Sigmoid colon (tissue), 7 donors: ENCODE results near the gene P2RY14. TPM values are rescaled to one million over a fixed set of nuclear protein-coding genes. Genes with fewer than 3 reads are reported as not detected.
A peak's percentile ranks its signal among the peaks of the same experiment; 100 is the strongest.

Source experiments
- DNase-seq: peaks from one replicate; pipeline ENCODE4 v3.0.0-alpha.2; 2019
- H3K27ac ChIP-seq, 4 donors: fragments of 200-600 bp; sonication (generic); one replicate each; pipeline ENCODE4 v1.5.1; 2016 to 2019; ENCODE audit warnings: mild to moderate bottlenecking in 1 of 4
- H3K27me3 ChIP-seq, 3 donors: fragments of 200-600 bp; sonication (generic); one replicate each; pipeline ENCODE4 v1.5.1; 2019; ENCODE audit warnings: mild to moderate bottlenecking in 1 of 3
- H3K36me3 ChIP-seq, 4 donors: fragments of 200-600 bp; sonication (generic); one replicate each; pipeline ENCODE4 v1.5.1; 2016 to 2019
- H3K4me1 ChIP-seq, 4 donors: fragments of 200-600 bp; sonication (generic); one replicate each; pipeline ENCODE4 v1.5.1; 2017 to 2019
- H3K4me3 ChIP-seq, 4 donors: fragments of 200-600 bp; sonication (generic); one replicate each; pipeline ENCODE4 v1.5.1; 2017 to 2019; ENCODE audit warnings: mild to moderate bottlenecking in 2 of 4, moderate library complexity in 1 of 4
- H3K9me3 ChIP-seq, 4 donors: fragments of 200-600 bp in 3 of 4; sonication (generic) in 3 of 4; one replicate each; pipeline versions ENCODE4 v1.5.1 to v1.6.1; 2013 to 2019
- CTCF ChIP-seq, 4 experiments: fragments of 450-650 bp in 3 of 4; fragments of 200-600 bp in 1 of 4; IDR thresholded peaks; one replicate each; pipeline ENCODE4 v1.5.1; 2016 to 2019; ENCODE audit warnings: antibody characterized with exemption in 4 of 4, mild to moderate bottlenecking in 3 of 4, moderate library complexity in 2 of 4
- EP300 ChIP-seq, 4 donors: sonication (generic); formaldehyde crosslinking; IDR thresholded peaks; one replicate each; pipeline ENCODE4 v1.6.1; 2017; ENCODE audit warnings: antibody characterized with exemption in 4 of 4
- POLR2A ChIP-seq, 2 donors: fragments of 450-650 bp; IDR thresholded peaks; one replicate each; pipeline ENCODE4 v1.6.1; 2016; ENCODE audit warnings: antibody characterized with exemption in 2 of 2, mild to moderate bottlenecking in 2 of 2, moderate library complexity in 2 of 2
- POLR2AphosphoS5 ChIP-seq, 4 donors: sonication (generic); formaldehyde crosslinking; IDR thresholded peaks; one replicate each; pipeline ENCODE4 v1.6.1; 2017; ENCODE audit warnings: antibody characterized with exemption in 4 of 4
- WGBS, 2 donors: extraction: QIAGEN DNeasy Blood & Tissue Kit; methylation state at CpG; one replicate each; pipeline ENCODE4 v1.1.7; 2013; 5-methylcytosine and 5-hydroxymethylcytosine counted together
- intact Hi-C: fragments of 100-400 bp; cut with DNase I; formaldehyde crosslinking; loops from one replicate; pipeline ENCODE4 v1.15.1; 2023
- polyA plus RNA-seq, 3 donors: library from polyadenylated mRNA; stranded (reverse); fragments of 200-250 nt; gene quantifications; one replicate each; pipeline ENCODE4 v1.2.3, GENCODE V29; 2013
- total RNA-seq, 4 donors: library from RNA; depleted of rRNA; stranded (reverse); fragments of >200 nt; gene quantifications; one replicate each; pipeline ENCODE4 v1.1.0, GENCODE V29; 2016
- donor health status: healthy with polysubstance abuse.
- donor health status: Bipolar disorder and iron deficiency.
- donor health status: healthy.

Gene P2RY14
- total and polyA plus RNA-seq, 7 donors, result 2.5 to 26.7 (median 6.5) TPM

- Histone ChIP-seq H3K4me3 (no peak overlapping the region), H3K36me3 (no peaks in the 10 kb centered on the region), H3K27me3 (no peaks in the 10 kb centered on the region), H3K9me3 (no peaks in the 10 kb centered on the region), H3K4me1 (no peaks in the 10 kb centered on the region), H3K27ac (no peak overlapping the region)
- intact Hi-C loops, result loop anchor here (10.0 kb wide), 1 partner anchor 545 kb away; no protein-coding TSS in a partner anchor
- WGBS, 2 donors, result 43 to 62% methylated on average over 3 of the region's 3 CpGs
- no peak for DNase-seq
- no peak for TF ChIP-seq CTCF (IDR thresholded peaks at IDR 0.05)
- TF ChIP-seq POLR2A (IDR thresholded peaks at IDR 0.05), result no peak
- TF ChIP-seq EP300 (IDR thresholded peaks at IDR 0.05), result no peak
- TF ChIP-seq POLR2AphosphoS5 (IDR thresholded peaks at IDR 0.05), result no peak
These were observed 11.1 kb upstream of the P2RY14 start for GRCh38 chr3:151289445-151289844.

GRCh38 chr3:151285940-151286339 is 7.6 kb upstream of the P2RY14 start:
- no peaks in the 10 kb centered on the region for H3K27me3 ChIP-seq
- H3K27ac ChIP-seq, result no peak overlapping the region
- DNase-seq, result no peak
- TF ChIP-seq CTCF (IDR thresholded peaks at IDR 0.05), result no peak
- intact Hi-C loops, result loop anchor here (10.0 kb wide), 1 partner anchor 549 kb away; no protein-coding TSS in a partner anchor
- H3K4me1 ChIP-seq, result peaks cover 0 to 24% (median 10%) of the 10 kb centered on the region in 4 donors
- no peak overlapping the region for H3K4me3 ChIP-seq
- 79 to 93% methylated on average over 1 of the region's 1 CpG for WGBS, 2 donors
- H3K36me3 ChIP-seq, result no peaks in the 10 kb centered on the region
- H3K9me3 ChIP-seq, result no peaks in the 10 kb centered on the region

- intact Hi-C loops, result loop anchor here (1.0 to 10.0 kb wide), 2 partner anchors 57 to 551 kb away; no protein-coding TSS in a partner anchor
- Histone ChIP-seq H3K27me3 (no peaks in the 10 kb centered on the region), H3K27ac (peak overlapping the region in 2 of 4 donors; percentile 4 to 14), H3K9me3 (no peaks in the 10 kb centered on the region), H3K4me1 (peaks cover 0 to 37% (median 15%) of the 10 kb centered on the region in 4 donors), H3K4me3 (no peak overlapping the region), H3K36me3 (no peaks in the 10 kb centered on the region)
- 10 to 24% methylated on average over 5 of the region's 5 CpGs for WGBS, 2 donors
- DNase-seq, result peak; percentile 46
- no peak for TF ChIP-seq POLR2AphosphoS5 (IDR thresholded peaks at IDR 0.05)
- no peak for TF ChIP-seq CTCF (IDR thresholded peaks at IDR 0.05)
- TF ChIP-seq POLR2A (IDR thresholded peaks at IDR 0.05), result no peak
- no peak for TF ChIP-seq EP300 (IDR thresholded peaks at IDR 0.05)
These were observed 5.6 kb upstream of the P2RY14 start for GRCh38 chr3:151283907-151284461.

- no peak for DNase-seq
- H3K27ac ChIP-seq, result peak overlapping the region in 1 of 4 donors; percentile 4
- no peaks in the 10 kb centered on the region for H3K9me3 ChIP-seq
- no peaks in the 10 kb centered on the region for H3K36me3 ChIP-seq
- intact Hi-C loops, result loop anchor here (1.0 to 10.0 kb wide), 2 partner anchors 56 to 551 kb away; no protein-coding TSS in a partner anchor
- H3K4me1 ChIP-seq, result peaks cover 0 to 40% (median 15%) of the 10 kb centered on the region in 4 donors
- no peak for TF ChIP-seq CTCF (IDR thresholded peaks at IDR 0.05)
- TF ChIP-seq POLR2AphosphoS5 (IDR thresholded peaks at IDR 0.05), result no peak
- TF ChIP-seq EP300 (IDR thresholded peaks at IDR 0.05), result no peak
- TF ChIP-seq POLR2A (IDR thresholded peaks at IDR 0.05), result no peak
- H3K27me3 ChIP-seq, result no peaks in the 10 kb centered on the region
- 40 to 63% methylated on average over 4 of the region's 4 CpGs for WGBS, 2 donors
- H3K4me3 ChIP-seq, result no peak overlapping the region
These were observed 5.0 kb upstream of the P2RY14 start for GRCh38 chr3:151283387-151283786.
